Measurements from ENCODE around the gene MPHOSPH6. TPM values are rescaled to one million over a fixed set of nuclear protein-coding genes. Genes with fewer than 3 reads are reported as not detected.

Gene MPHOSPH6
- total RNA-seq, 2 donors from 2014 or later: 50.3 to 79.9 TPM

GRCh38 chr16:82129881-82130280 lies 40.1 kb downstream of the MPHOSPH6 start:
- H3K4me1 ChIP-seq (ENCODE audit: control insufficient read depth in 1 of 2, low read depth in 2 of 2): no peaks in the 10 kb centered on the region
- H3K27ac ChIP-seq: no peak overlapping the region
- no peak for DNase-seq (ENCODE audit: low spot score)
- H3K4me3 ChIP-seq: no peak overlapping the region
- H3K27me3 ChIP-seq (replicated peaks; ENCODE audit: insufficient read depth): no peaks in the 10 kb centered on the region
- ATAC-seq (ENCODE audit: insufficient number of reproducible peaks, low FRiP score, low read depth): no peak
- H3K36me3 ChIP-seq: no peaks in the 10 kb centered on the region
- H3K9me3 ChIP-seq: no peaks in the 10 kb centered on the region
- TF ChIP-seq, protein P1, sequence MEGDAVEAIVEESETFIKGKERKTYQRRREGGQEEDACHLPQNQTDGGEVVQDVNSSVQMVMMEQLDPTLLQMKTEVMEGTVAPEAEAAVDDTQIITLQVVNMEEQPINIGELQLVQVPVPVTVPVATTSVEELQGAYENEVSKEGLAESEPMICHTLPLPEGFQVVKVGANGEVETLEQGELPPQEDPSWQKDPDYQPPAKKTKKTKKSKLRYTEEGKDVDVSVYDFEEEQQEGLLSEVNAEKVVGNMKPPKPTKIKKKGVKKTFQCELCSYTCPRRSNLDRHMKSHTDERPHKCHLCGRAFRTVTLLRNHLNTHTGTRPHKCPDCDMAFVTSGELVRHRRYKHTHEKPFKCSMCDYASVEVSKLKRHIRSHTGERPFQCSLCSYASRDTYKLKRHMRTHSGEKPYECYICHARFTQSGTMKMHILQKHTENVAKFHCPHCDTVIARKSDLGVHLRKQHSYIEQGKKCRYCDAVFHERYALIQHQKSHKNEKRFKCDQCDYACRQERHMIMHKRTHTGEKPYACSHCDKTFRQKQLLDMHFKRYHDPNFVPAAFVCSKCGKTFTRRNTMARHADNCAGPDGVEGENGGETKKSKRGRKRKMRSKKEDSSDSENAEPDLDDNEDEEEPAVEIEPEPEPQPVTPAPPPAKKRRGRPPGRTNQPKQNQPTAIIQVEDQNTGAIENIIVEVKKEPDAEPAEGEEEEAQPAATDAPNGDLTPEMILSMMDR (IDR thresholded peaks at IDR 0.05): no peak

DNA sequence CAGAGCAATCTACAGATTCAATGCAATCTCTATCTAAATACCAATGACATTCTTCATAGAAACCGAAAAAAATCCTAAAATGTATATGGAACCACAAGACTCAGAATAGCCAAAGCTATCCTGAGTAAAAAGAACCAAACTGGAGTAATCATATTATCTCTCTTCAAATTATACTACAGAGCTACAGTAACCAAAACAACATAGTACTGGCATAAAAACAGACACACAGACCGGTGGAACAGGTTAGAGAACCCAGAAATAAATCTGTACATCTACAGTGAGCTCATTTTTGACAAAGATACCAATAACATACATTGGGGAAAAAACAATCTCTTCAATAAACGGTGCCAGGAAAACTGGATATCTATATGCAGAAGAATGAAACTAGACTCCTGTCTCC lies 45.4 kb downstream of the MPHOSPH6 start:
- Histone ChIP-seq H3K27ac (no peak overlapping the region), H3K4me3 (no peak overlapping the region), H3K9me3 (no peaks in the 10 kb centered on the region), H3K36me3 (no peaks in the 10 kb centered on the region), H3K4me1 (ENCODE audit: control insufficient read depth in 1 of 2, low read depth in 2 of 2) (no peaks in the 10 kb centered on the region), H3K27me3 (replicated peaks; ENCODE audit: insufficient read depth) (no peaks in the 10 kb centered on the region)
- ATAC-seq (ENCODE audit: insufficient number of reproducible peaks, low FRiP score, low read depth): no peak
- TF ChIP-seq, protein P1 (IDR thresholded peaks at IDR 0.05): no peak
- no peak for DNase-seq (ENCODE audit: low spot score)

DNA sequence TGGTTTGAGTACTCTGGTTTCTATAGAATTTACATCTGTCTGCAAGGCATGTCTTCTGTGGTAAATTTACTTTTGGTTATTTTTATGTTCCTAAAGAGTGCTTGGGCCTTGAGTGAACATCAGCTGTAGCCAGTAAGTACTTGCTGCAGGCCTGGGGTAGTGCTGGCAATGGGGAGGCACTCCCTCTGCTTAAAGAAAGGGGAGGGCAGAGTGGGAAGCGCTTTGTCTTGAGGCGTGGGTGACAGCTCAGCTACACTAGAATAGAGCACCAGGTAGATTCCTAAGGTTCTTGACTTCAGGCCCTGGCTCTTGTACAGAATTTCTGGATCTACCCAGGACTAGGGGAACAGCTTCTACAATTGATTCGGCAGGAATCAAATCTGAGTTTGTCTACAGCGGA lies 50.6 kb downstream of the MPHOSPH6 start:
- no peaks in the 10 kb centered on the region for H3K27me3 ChIP-seq (replicated peaks; ENCODE audit: insufficient read depth)
- no peaks in the 10 kb centered on the region for H3K36me3 ChIP-seq
- no peaks in the 10 kb centered on the region for H3K9me3 ChIP-seq
- ATAC-seq (ENCODE audit: insufficient number of reproducible peaks, low FRiP score, low read depth) (no peak), DNase-seq (ENCODE audit: low spot score) (no peak)
- no peaks in the 10 kb centered on the region for H3K4me1 ChIP-seq (ENCODE audit: control insufficient read depth in 1 of 2, low read depth in 2 of 2)
- H3K4me3 ChIP-seq: no peak overlapping the region
- H3K27ac ChIP-seq: no peak overlapping the region
- TF ChIP-seq, protein P1 (IDR thresholded peaks at IDR 0.05): no peak

DNA sequence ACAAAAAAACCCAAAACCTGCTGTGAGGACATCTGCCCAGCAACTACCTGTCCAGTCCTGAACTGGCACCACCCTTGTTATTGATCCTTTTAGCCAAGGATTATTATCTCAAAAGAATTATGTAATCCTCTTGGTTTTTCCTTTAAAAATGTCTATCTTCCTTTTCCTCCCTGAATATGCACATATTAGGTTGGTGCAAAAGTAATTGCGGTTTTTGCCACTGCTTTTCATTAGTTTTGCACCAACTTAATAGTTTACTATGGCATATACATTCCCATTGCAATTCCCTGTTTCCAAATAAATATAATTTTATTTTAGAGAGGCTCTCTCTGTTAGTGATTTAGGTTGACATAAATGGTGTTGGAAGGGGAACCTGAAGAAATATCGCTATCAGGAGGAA lies 51.3 kb downstream of the MPHOSPH6 start:
- ATAC-seq (ENCODE audit: insufficient number of reproducible peaks, low FRiP score, low read depth) (no peak), DNase-seq (ENCODE audit: low spot score) (no peak)
- Histone ChIP-seq H3K27ac (no peak overlapping the region), H3K4me1 (ENCODE audit: control insufficient read depth in 1 of 2, low read depth in 2 of 2) (no peaks in the 10 kb centered on the region), H3K4me3 (no peak overlapping the region), H3K9me3 (no peaks in the 10 kb centered on the region), H3K36me3 (no peaks in the 10 kb centered on the region), H3K27me3 (replicated peaks; ENCODE audit: insufficient read depth) (no peaks in the 10 kb centered on the region)
- TF ChIP-seq, protein P1 (IDR thresholded peaks at IDR 0.05): no peak

- no peak for ATAC-seq (ENCODE audit: insufficient number of reproducible peaks, low FRiP score, low read depth)
Observed at GRCh38 chr16:82116535-82116934, 53.5 kb downstream of the MPHOSPH6 start.

More at GRCh38 chr16:82116535-82116934, 53.5 kb downstream of the MPHOSPH6 start:
- no peaks in the 10 kb centered on the region for H3K4me1 ChIP-seq (ENCODE audit: control insufficient read depth in 1 of 2, low read depth in 2 of 2)
- H3K9me3 ChIP-seq: no peaks in the 10 kb centered on the region
- no peak for DNase-seq (ENCODE audit: low spot score)
- no peak overlapping the region for H3K27ac ChIP-seq
- no peaks in the 10 kb centered on the region for H3K36me3 ChIP-seq
- no peak overlapping the region for H3K4me3 ChIP-seq
- no peaks in the 10 kb centered on the region for H3K27me3 ChIP-seq (replicated peaks; ENCODE audit: insufficient read depth)
- TF ChIP-seq, protein P1 (IDR thresholded peaks at IDR 0.05): no peak
